ENCODE results near the gene ZMYND8.
"Not testable (repeated sequence)": the region's sequence is repeated elsewhere in the genome, so short reads cannot be mapped to it uniquely, and the experiment has no call there.

ZMYND8 gene

GRCh38 chr20:47247972-47248371 lies 108.5 kb downstream of the ZMYND8 start:
- H3K4me3 ChIP-seq (ENCODE audit: low read depth, low read length) = no peak overlapping the region
- DNase-seq (ENCODE audit: low read depth) = no peak
- no peak for TF ChIP-seq CTCF (IDR thresholded peaks at IDR 0.05; ENCODE audit: control insufficient read depth, extremely low read depth, insufficient read depth)

- TF ChIP-seq CTCF (IDR thresholded peaks at IDR 0.05; ENCODE audit: control insufficient read depth, extremely low read depth, insufficient read depth) = no peak
- no peak for DNase-seq (ENCODE audit: low read depth)
- H3K4me3 ChIP-seq (ENCODE audit: low read depth, low read length) = no peak overlapping the region
Observed at GRCh38 chr20:47246061-47246777, 110.3 kb downstream of the ZMYND8 start.

GRCh38 chr20:47245166-47245565 lies 111.3 kb downstream of the ZMYND8 start:
- DNase-seq (ENCODE audit: low read depth); H3K4me3 ChIP-seq (ENCODE audit: low read depth, low read length): not testable (repeated sequence)

GRCh38 chr20:47244451-47244850 lies 112.0 kb downstream of the ZMYND8 start:
- no peak for TF ChIP-seq CTCF (IDR thresholded peaks at IDR 0.05; ENCODE audit: control insufficient read depth, extremely low read depth, insufficient read depth)
- H3K4me3 ChIP-seq (ENCODE audit: low read depth, low read length) = no peak overlapping the region
- DNase-seq (ENCODE audit: low read depth) = no peak

GRCh38 chr20:47243532-47244305 lies 112.8 kb downstream of the ZMYND8 start:
- no peak for DNase-seq (ENCODE audit: low read depth)
- no peak for TF ChIP-seq CTCF (IDR thresholded peaks at IDR 0.05; ENCODE audit: control insufficient read depth, extremely low read depth, insufficient read depth)
- H3K4me3 ChIP-seq (ENCODE audit: low read depth, low read length) = no peak overlapping the region

GRCh38 chr20:47243003-47243402 lies 113.5 kb downstream of the ZMYND8 start:
- no peak for TF ChIP-seq CTCF (IDR thresholded peaks at IDR 0.05; ENCODE audit: control insufficient read depth, extremely low read depth, insufficient read depth)
- no peak for DNase-seq (ENCODE audit: low read depth)

GRCh38 chr20:47241345-47241781 lies 115.1 kb downstream of the ZMYND8 start:
- DNase-seq (ENCODE audit: low read depth) = no peak
- no peak overlapping the region for H3K4me3 ChIP-seq (ENCODE audit: low read depth, low read length)
- TF ChIP-seq CTCF (IDR thresholded peaks at IDR 0.05; ENCODE audit: control insufficient read depth, extremely low read depth, insufficient read depth) = no peak

More at GRCh38 chr20:47243003-47243402, 113.5 kb downstream of the ZMYND8 start:
- no peak overlapping the region for H3K4me3 ChIP-seq (ENCODE audit: low read depth, low read length)

GRCh38 chr20:47240096-47240495 lies 116.4 kb downstream of the ZMYND8 start:
- DNase-seq (ENCODE audit: low read depth); H3K4me3 ChIP-seq (ENCODE audit: low read depth, low read length): not testable (repeated sequence)
